ENCODE measurements around the gene SMIM29. TPM values are rescaled to one million over a fixed set of nuclear protein-coding genes. Genes with fewer than 3 reads are reported as not detected.

Gene SMIM29
- total RNA-seq, 1 donor from 2014 or later = 22.6 TPM

GRCh38 chr6:34240329-34241248 is 8.2 kb downstream of the SMIM29 start:
- DNase-seq (ENCODE audit: low read depth in 2 of 2) = no peak

GRCh38 chr6:34239893-34240292 is 8.9 kb downstream of the SMIM29 start:
- no peak for DNase-seq (ENCODE audit: low read depth in 2 of 2)

GRCh38 chr6:34239500-34239825 is 9.3 kb downstream of the SMIM29 start:
- no peak for DNase-seq (ENCODE audit: low read depth in 2 of 2)

GRCh38 chr6:34238585-34239499 is 10.0 kb downstream of the SMIM29 start:
- DNase-seq (ENCODE audit: low read depth in 2 of 2) = no peak

- peak; percentile 36 to 37 for DNase-seq (ENCODE audit: low read depth in 2 of 2)
These were observed 10.9 kb downstream of the SMIM29 start for GRCh38 chr6:34237722-34238584.

- peak in 1 of 2 donors; percentile 30 for DNase-seq (ENCODE audit: low read depth in 2 of 2)
These were observed 11.5 kb downstream of the SMIM29 start for GRCh38 chr6:34237316-34237721.

GRCh38 chr6:34236443-34237315 is 12.1 kb downstream of the SMIM29 start, which contains the start of gene HMGA1:
Gene HMGA1, plus strand, starts transcription at chr6:34236873. Its CDS starts 3,908 bp downstream, at chr6:34240781.
- peak; percentile 92 for DNase-seq (ENCODE audit: low read depth in 2 of 2)

- peak in 1 of 2 donors; percentile 58 for DNase-seq (ENCODE audit: low read depth in 2 of 2)
These were observed 12.7 kb downstream of the SMIM29 start for GRCh38 chr6:34236131-34236442.

- DNase-seq (ENCODE audit: low read depth in 2 of 2) = peak; percentile 78 to 80
These were observed 13.3 kb downstream of the SMIM29 start for GRCh38 chr6:34235307-34236130.

- no peak for DNase-seq (ENCODE audit: low read depth in 2 of 2)
These were observed 14.0 kb downstream of the SMIM29 start for GRCh38 chr6:34234667-34235306.

GRCh38 chr6:34233867-34234266 is 14.9 kb downstream of the SMIM29 start:
- DNase-seq (ENCODE audit: low read depth in 2 of 2) = no peak

GRCh38 chr6:34232901-34233300 is 15.9 kb downstream of the SMIM29 start:
- DNase-seq (ENCODE audit: low read depth in 2 of 2) = no peak

GRCh38 chr6:34231566-34232336 is 17.1 kb downstream of the SMIM29 start:
- DNase-seq (ENCODE audit: low read depth in 2 of 2) = no peak

GRCh38 chr6:34230653-34231371 is 18.0 kb downstream of the SMIM29 start:
- DNase-seq (ENCODE audit: low read depth in 2 of 2) = no peak

GRCh38 chr6:34229877-34230276 is 18.9 kb downstream of the SMIM29 start:
- no peak for DNase-seq (ENCODE audit: low read depth in 2 of 2)

GRCh38 chr6:34227761-34228421 is 20.9 kb downstream of the SMIM29 start:
- DNase-seq (ENCODE audit: low read depth in 2 of 2) = no peak

Measured in lung microvascular endothelial cell (primary cell).